Right kidney (tissue), 9 donors: ENCODE measurements around the gene MISP.
A peak's percentile ranks its signal among the peaks of the same experiment; 100 is the strongest.
"Not testable (repeated sequence)": the region's sequence is repeated elsewhere in the genome, so short reads cannot be mapped to it uniquely, and the experiment has no call there.

ENCODE experiments used
- DNase-seq: peaks from one replicate; pipeline ENCODE4 v3.0.0-alpha.2; 2016
- long read RNA-seq, 8 donors: transcript quantifications; one replicate each; lab custom pipeline, GENCODE V29; 2026

MISP gene
- long read RNA-seq, donor 1, partial matches to known transcripts, result 0 of 1 reads
- long read RNA-seq, donor 1, other reads (novel, unspliced or antisense), result 0 of 1 reads
- long read RNA-seq, donor 2, partial matches to known transcripts, result 0 of 2 reads
- long read RNA-seq, donor 2, other reads (novel, unspliced or antisense), result 0 of 2 reads
- long read RNA-seq, donor 3, result 0 reads
- long read RNA-seq, donor 4, partial matches to known transcripts, result 0 of 2 reads
- long read RNA-seq, donor 4, other reads (novel, unspliced or antisense), result 0 of 2 reads
- long read RNA-seq, donor 5, partial matches to known transcripts, result 0 of 2 reads
- long read RNA-seq, donor 5, other reads (novel, unspliced or antisense), result 0 of 2 reads
- long read RNA-seq, donor 6, result 0 reads
- long read RNA-seq, donor 7, result 0 reads
- long read RNA-seq, donor 8, partial matches to known transcripts, result 0 of 3 reads
- long read RNA-seq, donor 8, other reads (novel, unspliced or antisense), result 0 of 3 reads

- peak; percentile 56 for DNase-seq
Observed at GRCh38 chr19:750640-751423, at the start of gene MISP. MISP (plus strand) TSS chr19:751112; CDS start chr19:756947, 5,835 bp downstream.

GRCh38 chr19:702847-703246 lies 48.1 kb upstream of the MISP start:
- not testable (repeated sequence) for DNase-seq

- DNase-seq, result no peak
Observed at GRCh38 chr19:703329-703650, 47.6 kb upstream of the MISP start.

- DNase-seq, result no peak
Observed at GRCh38 chr19:703651-704446, 47.1 kb upstream of the MISP start.

GRCh38 chr19:704447-704741 lies 46.5 kb upstream of the MISP start:
- DNase-seq, result no peak

GRCh38 chr19:708154-709143 lies 42.5 kb upstream of the MISP start, which contains the start of gene PALM:
PALM (plus strand) TSS chr19:708935; CDS start chr19:709147, 212 bp downstream.
- DNase-seq, result peak; percentile 66

GRCh38 chr19:709196-709964 lies 41.5 kb upstream of the MISP start:
- no peak for DNase-seq

- no peak for DNase-seq
Observed at GRCh38 chr19:709965-710571, 40.8 kb upstream of the MISP start.

- DNase-seq, result no peak
Observed at GRCh38 chr19:710767-711166, 40.1 kb upstream of the MISP start.

- no peak for DNase-seq
Observed at GRCh38 chr19:711254-711653, 39.7 kb upstream of the MISP start.

GRCh38 chr19:715347-715746 lies 35.6 kb upstream of the MISP start:
- DNase-seq, result no peak

GRCh38 chr19:718251-718951 lies 32.5 kb upstream of the MISP start:
- DNase-seq, result peak; percentile 73

- DNase-seq, result peak; percentile 63
Observed at GRCh38 chr19:718991-719512, 31.9 kb upstream of the MISP start.

GRCh38 chr19:719636-720344 lies 31.1 kb upstream of the MISP start:
- no peak for DNase-seq

- DNase-seq, result peak; percentile 68
Observed at GRCh38 chr19:720345-721160, 30.4 kb upstream of the MISP start.

- no peak for DNase-seq
Observed at GRCh38 chr19:722553-723101, 28.3 kb upstream of the MISP start.

- DNase-seq, result no peak
Observed at GRCh38 chr19:723247-723646, 27.7 kb upstream of the MISP start.
